Thyroid gland (tissue), 4 donors: ENCODE results near the gene PAM.

Experiments used
- CTCF ChIP-seq, 6 experiments: fragments of 200-600 bp in 3 of 6; fragments of 450-650 bp in 3 of 6; sonication (generic) in 3 of 6; IDR thresholded peaks; one replicate each; pipeline ENCODE4 v1.5.1; 2016 to 2019; ENCODE audit warnings: antibody characterized with exemption in 6 of 6, mild to moderate bottlenecking in 2 of 6, inconsistent platforms in 1 of 6, moderate library complexity in 1 of 6
- POLR2A ChIP-seq, 2 donors: fragments of 450-650 bp; IDR thresholded peaks; one replicate each; pipeline ENCODE4 v1.6.1; 2017; ENCODE audit warnings: antibody characterized with exemption in 2 of 2, mild to moderate bottlenecking in 2 of 2, moderate library complexity in 1 of 2

GRCh38 chr5:102711525-102712385 lies 43.4 kb upstream of the PAM start:
- no peak for TF ChIP-seq CTCF (IDR thresholded peaks at IDR 0.05)
- no peak for TF ChIP-seq POLR2A (IDR thresholded peaks at IDR 0.05)
